ENCODE data around the gene COMP.
A peak's percentile ranks its signal among the peaks of the same experiment; 100 is the strongest.

DNA sequence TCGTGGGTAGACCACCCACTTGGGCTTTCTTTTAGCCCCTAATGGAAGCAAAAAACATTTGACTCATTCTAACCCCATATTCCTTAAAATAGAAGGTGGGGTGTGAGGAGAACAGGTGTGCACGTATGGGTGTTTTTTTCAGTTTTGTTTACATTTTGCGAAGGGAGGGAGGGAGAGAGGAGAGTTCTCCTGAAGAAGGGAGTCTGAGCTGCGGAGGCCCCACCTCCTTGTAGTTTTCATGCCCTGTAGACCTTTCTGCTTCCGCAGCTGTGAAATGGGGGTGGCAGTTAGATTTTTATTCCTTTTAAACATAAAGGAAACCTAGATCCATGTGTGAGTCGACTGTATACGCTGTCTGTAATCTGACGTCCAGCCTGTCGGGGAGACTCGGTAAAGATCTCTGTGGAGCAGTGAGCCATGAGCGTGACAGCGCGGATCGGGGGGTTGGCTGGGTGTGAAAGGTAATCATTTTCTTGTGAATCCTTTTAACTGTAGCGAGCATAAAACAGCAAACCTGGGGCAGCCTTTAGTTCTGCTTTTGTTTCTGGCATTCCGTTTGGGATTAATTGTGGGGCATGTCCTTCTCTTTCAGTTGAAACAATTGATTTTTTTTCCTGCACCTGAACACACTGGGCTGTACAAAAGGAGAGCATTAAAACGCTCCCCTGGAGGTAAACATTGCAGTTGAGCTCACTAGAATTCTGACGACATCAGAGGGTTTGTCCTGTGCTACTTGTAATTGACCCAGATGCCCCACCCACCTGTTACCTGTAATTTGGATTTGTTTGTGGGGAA, 42.9 kb upstream of the COMP start:
- peak; percentile 43 for TF ChIP-seq POLR2A (IDR thresholded peaks at IDR 0.05)
- no peak for TF ChIP-seq CTCF (IDR thresholded peaks at IDR 0.05)
- peak; percentile 26 for TF ChIP-seq POLR2AphosphoS5 (IDR thresholded peaks at IDR 0.05)
